Measurements from ENCODE around the gene OR10H1. TPM values are rescaled to one million over a fixed set of nuclear protein-coding genes. Genes with fewer than 3 reads are reported as not detected.
"Not testable (repeated sequence)": the region's sequence is repeated elsewhere in the genome, so short reads cannot be mapped to it uniquely, and the experiment has no call there.

OR10H1 gene
- total RNA-seq, 1 donor from 2014 or later, result not detected

GRCh38 chr19:15775249-15775648 lies 40.2 kb downstream of the OR10H1 start:
- Histone ChIP-seq H3K4me1 (no peaks in the 10 kb centered on the region), H3K27me3 (no peaks in the 10 kb centered on the region), H4K20me1 (ENCODE audit: low read depth) (no peaks in the 10 kb centered on the region), H3K79me2 (ENCODE audit: low read depth) (no peaks in the 10 kb centered on the region), H3K4me2 (no peak overlapping the region), H3K9ac (no peak overlapping the region), H2AFZ (replicated peaks) (no peak overlapping the region), H3K27ac (no peak overlapping the region), H3K4me3 (no peak overlapping the region), H3K9me3 (ENCODE audit: low read depth) (peaks cover 5% of the 10 kb centered on the region), H3F3A (ENCODE audit: low read depth) (no peaks in the 10 kb centered on the region), H3K36me3 (no peaks in the 10 kb centered on the region)
- peaks cover 49% of the 10 kb centered on the region for H3K9me3 Mint-ChIP-seq
- DNase-seq (ENCODE audit: low spot score), result no peak
- H3K27ac Mint-ChIP-seq, result no peak overlapping the region
- no peak overlapping the region for H3K4me3 Mint-ChIP-seq
- peaks cover 17% of the 10 kb centered on the region for H3K27me3 Mint-ChIP-seq (ENCODE audit: insufficient read depth, low read depth)
- no peaks in the 10 kb centered on the region for H3K4me1 Mint-ChIP-seq
- no peaks in the 10 kb centered on the region for H3K36me3 Mint-ChIP-seq
- TF ChIP-seq EZH2 (IDR thresholded peaks at IDR 0.05) (no peak), EZH2phosphoT487 (IDR thresholded peaks at IDR 0.05) (no peak)
- TF ChIP-seq, protein P1, sequence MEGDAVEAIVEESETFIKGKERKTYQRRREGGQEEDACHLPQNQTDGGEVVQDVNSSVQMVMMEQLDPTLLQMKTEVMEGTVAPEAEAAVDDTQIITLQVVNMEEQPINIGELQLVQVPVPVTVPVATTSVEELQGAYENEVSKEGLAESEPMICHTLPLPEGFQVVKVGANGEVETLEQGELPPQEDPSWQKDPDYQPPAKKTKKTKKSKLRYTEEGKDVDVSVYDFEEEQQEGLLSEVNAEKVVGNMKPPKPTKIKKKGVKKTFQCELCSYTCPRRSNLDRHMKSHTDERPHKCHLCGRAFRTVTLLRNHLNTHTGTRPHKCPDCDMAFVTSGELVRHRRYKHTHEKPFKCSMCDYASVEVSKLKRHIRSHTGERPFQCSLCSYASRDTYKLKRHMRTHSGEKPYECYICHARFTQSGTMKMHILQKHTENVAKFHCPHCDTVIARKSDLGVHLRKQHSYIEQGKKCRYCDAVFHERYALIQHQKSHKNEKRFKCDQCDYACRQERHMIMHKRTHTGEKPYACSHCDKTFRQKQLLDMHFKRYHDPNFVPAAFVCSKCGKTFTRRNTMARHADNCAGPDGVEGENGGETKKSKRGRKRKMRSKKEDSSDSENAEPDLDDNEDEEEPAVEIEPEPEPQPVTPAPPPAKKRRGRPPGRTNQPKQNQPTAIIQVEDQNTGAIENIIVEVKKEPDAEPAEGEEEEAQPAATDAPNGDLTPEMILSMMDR (IDR thresholded peaks at IDR 0.05), result no peak

DNA sequence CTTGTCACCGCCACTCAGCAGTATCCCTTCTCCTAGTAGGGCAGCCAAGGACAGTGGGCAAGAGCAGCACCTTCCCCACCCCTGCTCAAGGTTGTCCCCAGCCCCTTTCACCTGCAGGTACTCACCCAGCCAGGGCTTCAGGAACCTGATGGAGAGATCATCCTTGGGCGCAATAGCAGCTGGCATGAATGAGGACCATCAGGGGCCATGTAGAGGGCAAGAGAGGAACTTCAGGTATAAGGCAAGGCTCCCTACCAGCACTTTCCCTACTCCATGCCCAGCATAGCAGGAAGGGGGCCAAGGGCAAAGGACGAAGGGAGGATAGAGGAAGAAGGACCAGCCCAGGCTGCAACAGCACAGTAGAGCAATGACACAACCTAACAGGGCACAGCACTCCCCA lies 41.3 kb downstream of the OR10H1 start:
- H3K4me3 Mint-ChIP-seq; H2AFZ ChIP-seq (replicated peaks); H3K36me3 ChIP-seq; H3K27me3 ChIP-seq; H3K79me2 ChIP-seq (ENCODE audit: low read depth); DNase-seq (ENCODE audit: low spot score); H3K4me2 ChIP-seq; H4K20me1 ChIP-seq (ENCODE audit: low read depth); H3K36me3 Mint-ChIP-seq; H3K9me3 ChIP-seq (ENCODE audit: low read depth); H3K9ac ChIP-seq; H3F3A ChIP-seq (ENCODE audit: low read depth); H3K4me1 Mint-ChIP-seq; H3K27ac Mint-ChIP-seq; H3K27ac ChIP-seq; H3K4me3 ChIP-seq; H3K4me1 ChIP-seq: not testable (repeated sequence)
- Mint-ChIP-seq H3K27me3 (ENCODE audit: insufficient read depth, low read depth) (peaks cover 14% of the 10 kb centered on the region), H3K9me3 (peaks cover 55% of the 10 kb centered on the region)

DNA sequence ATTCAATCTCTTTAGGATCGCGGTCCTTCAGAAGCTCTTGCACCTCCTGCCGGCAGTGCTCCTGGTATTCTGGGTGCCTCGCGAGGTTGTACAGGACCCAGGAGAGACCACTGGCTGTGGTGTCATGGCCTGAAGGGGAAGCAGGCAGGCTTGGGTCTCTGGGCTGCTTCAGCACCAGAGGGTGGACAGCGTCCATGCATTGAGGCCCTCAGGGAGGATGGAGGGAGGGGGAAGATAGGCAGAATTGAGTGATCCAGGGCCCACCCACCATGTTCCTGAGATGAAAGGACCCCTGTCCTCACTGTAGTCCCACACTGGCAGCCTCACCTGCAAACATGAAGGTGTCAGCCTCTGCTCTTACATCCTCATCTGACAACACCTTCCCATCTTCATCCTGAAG lies 45.9 kb downstream of the OR10H1 start:
- Histone ChIP-seq H2AFZ (replicated peaks) (no peak overlapping the region), H3K4me2 (no peak overlapping the region), H3K36me3 (no peaks in the 10 kb centered on the region), H3K27ac (no peak overlapping the region), H3K9ac (no peak overlapping the region), H3K4me3 (no peak overlapping the region), H3K79me2 (ENCODE audit: low read depth) (no peaks in the 10 kb centered on the region), H3K4me1 (no peaks in the 10 kb centered on the region), H4K20me1 (ENCODE audit: low read depth) (no peaks in the 10 kb centered on the region), H3F3A (ENCODE audit: low read depth) (no peaks in the 10 kb centered on the region), H3K9me3 (ENCODE audit: low read depth) (peaks cover 19% of the 10 kb centered on the region), H3K27me3 (no peaks in the 10 kb centered on the region)
- Mint-ChIP-seq H3K4me3 (no peak overlapping the region), H3K27ac (no peak overlapping the region), H3K27me3 (ENCODE audit: insufficient read depth, low read depth) (peaks cover 6% of the 10 kb centered on the region), H3K36me3 (no peaks in the 10 kb centered on the region), H3K9me3 (peaks cover 34% of the 10 kb centered on the region), H3K4me1 (no peaks in the 10 kb centered on the region)
- TF ChIP-seq EZH2phosphoT487 (IDR thresholded peaks at IDR 0.05) (no peak), EZH2 (IDR thresholded peaks at IDR 0.05) (no peak)
- TF ChIP-seq, protein P1 (IDR thresholded peaks at IDR 0.05), result no peak
- no peak for DNase-seq (ENCODE audit: low spot score)

GRCh38 chr19:15759962-15760565 lies 55.4 kb downstream of the OR10H1 start:
- no peaks in the 10 kb centered on the region for H3K36me3 ChIP-seq
- no peaks in the 10 kb centered on the region for H3K27me3 ChIP-seq
- H3K27ac ChIP-seq, result no peak overlapping the region
- H3K9ac ChIP-seq, result no peak overlapping the region
- H3K9me3 Mint-ChIP-seq, result peaks cover 12% of the 10 kb centered on the region
- peaks cover 55% of the 10 kb centered on the region for H3K9me3 ChIP-seq (ENCODE audit: low read depth)
- H3K27me3 Mint-ChIP-seq (ENCODE audit: insufficient read depth, low read depth), result no peaks in the 10 kb centered on the region
- no peak overlapping the region for H3K4me3 Mint-ChIP-seq
- no peaks in the 10 kb centered on the region for H3K36me3 Mint-ChIP-seq
- H3F3A ChIP-seq (ENCODE audit: low read depth), result no peaks in the 10 kb centered on the region
- no peak for DNase-seq (ENCODE audit: low spot score)
- no peak overlapping the region for H3K4me2 ChIP-seq
- no peak overlapping the region for H3K27ac Mint-ChIP-seq
- no peaks in the 10 kb centered on the region for H4K20me1 ChIP-seq (ENCODE audit: low read depth)
- H3K4me3 ChIP-seq, result no peak overlapping the region
- no peak overlapping the region for H2AFZ ChIP-seq (replicated peaks)
- no peaks in the 10 kb centered on the region for H3K4me1 ChIP-seq
- no peaks in the 10 kb centered on the region for H3K4me1 Mint-ChIP-seq
- no peak for TF ChIP-seq EZH2 (IDR thresholded peaks at IDR 0.05)
- TF ChIP-seq EZH2phosphoT487 (IDR thresholded peaks at IDR 0.05), result no peak
- TF ChIP-seq, protein P1 (IDR thresholded peaks at IDR 0.05), result no peak
- H3K79me2 ChIP-seq (ENCODE audit: low read depth), result no peaks in the 10 kb centered on the region

All from neural progenitor cell (in vitro differentiated cells).